Measurements from ENCODE around the gene BCAT1.
"Not testable (repeated sequence)": the region's sequence is repeated elsewhere in the genome, so short reads cannot be mapped to it uniquely, and the experiment has no call there.

BCAT1 gene

DNA sequence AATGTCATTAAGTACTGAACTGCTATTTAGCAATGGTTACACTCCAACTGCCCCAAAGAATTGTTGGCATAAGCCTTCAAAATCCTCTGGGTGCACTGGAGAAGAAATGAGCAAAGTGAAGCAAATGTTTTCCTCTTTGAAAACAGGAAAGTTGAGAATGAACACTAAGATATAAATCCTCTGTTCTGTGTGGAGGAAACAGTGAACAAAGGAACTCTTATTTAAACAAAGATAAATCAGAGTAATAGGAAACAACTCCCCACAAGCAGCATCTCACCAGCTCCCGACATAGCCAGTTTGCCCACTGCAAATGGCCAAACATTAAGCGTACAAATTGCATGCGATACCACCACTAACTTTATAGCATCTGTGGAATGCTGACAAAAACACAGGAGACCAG lies 54.0 kb downstream of the BCAT1 start:
- Histone ChIP-seq H3K27ac (ENCODE audit: low read length) (no peak overlapping the region), H3K4me1 (ENCODE audit: control insufficient read depth, low read depth, low read length) (no peaks in the 10 kb centered on the region), H3K36me3 (ENCODE audit: control insufficient read depth, low read depth, low read length) (peaks cover 27% of the 10 kb centered on the region), H3K9me3 (ENCODE audit: control insufficient read depth, low read depth, low read length) (no peaks in the 10 kb centered on the region), H3K27me3 (ENCODE audit: control insufficient read depth, insufficient read depth, low read length) (no peaks in the 10 kb centered on the region), H3K9ac (ENCODE audit: low read length) (no peak overlapping the region), H3K4me3 (ENCODE audit: low read length) (no peak overlapping the region)

GRCh38 chr12:24890048-24890803 lies 58.7 kb downstream of the BCAT1 start:
- H3K27me3 ChIP-seq (ENCODE audit: control insufficient read depth, insufficient read depth, low read length) = no peaks in the 10 kb centered on the region
- no peaks in the 10 kb centered on the region for H3K9me3 ChIP-seq (ENCODE audit: control insufficient read depth, low read depth, low read length)
- no peak overlapping the region for H3K9ac ChIP-seq (ENCODE audit: low read length)
- peaks cover 16% of the 10 kb centered on the region for H3K36me3 ChIP-seq (ENCODE audit: control insufficient read depth, low read depth, low read length)
- H3K4me1 ChIP-seq (ENCODE audit: control insufficient read depth, low read depth, low read length) = no peaks in the 10 kb centered on the region
- H3K27ac ChIP-seq (ENCODE audit: low read length) = no peak overlapping the region
- no peak overlapping the region for H3K4me3 ChIP-seq (ENCODE audit: low read length)

DNA sequence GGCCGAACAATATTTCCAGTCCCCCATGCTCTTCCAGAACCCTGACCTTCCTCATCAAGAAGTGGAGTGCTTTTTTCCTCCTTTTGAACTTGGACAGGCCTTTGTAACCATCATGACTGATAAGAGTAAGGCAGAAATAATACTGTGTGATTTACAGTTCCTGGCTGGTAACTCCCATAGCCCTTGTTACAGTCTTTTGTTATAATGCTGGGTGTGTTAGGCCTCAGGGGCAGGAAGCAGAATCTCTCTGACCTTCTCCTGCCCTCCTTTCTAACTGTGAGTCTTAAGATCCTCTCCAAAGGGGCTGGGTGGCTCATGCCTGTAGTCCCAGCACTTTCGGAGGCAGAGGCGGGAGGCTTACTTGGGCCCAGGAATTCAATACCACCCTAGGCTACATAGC lies 59.5 kb downstream of the BCAT1 start:
- H3K9me3 ChIP-seq (ENCODE audit: control insufficient read depth, low read depth, low read length) = no peaks in the 10 kb centered on the region
- H3K36me3 ChIP-seq (ENCODE audit: control insufficient read depth, low read depth, low read length) = peaks cover 16% of the 10 kb centered on the region
- no peaks in the 10 kb centered on the region for H3K27me3 ChIP-seq (ENCODE audit: control insufficient read depth, insufficient read depth, low read length)
- no peak overlapping the region for H3K9ac ChIP-seq (ENCODE audit: low read length)
- H3K4me3 ChIP-seq (ENCODE audit: low read length) = no peak overlapping the region
- no peak overlapping the region for H3K27ac ChIP-seq (ENCODE audit: low read length)
- H3K4me1 ChIP-seq (ENCODE audit: control insufficient read depth, low read depth, low read length) = no peaks in the 10 kb centered on the region

DNA sequence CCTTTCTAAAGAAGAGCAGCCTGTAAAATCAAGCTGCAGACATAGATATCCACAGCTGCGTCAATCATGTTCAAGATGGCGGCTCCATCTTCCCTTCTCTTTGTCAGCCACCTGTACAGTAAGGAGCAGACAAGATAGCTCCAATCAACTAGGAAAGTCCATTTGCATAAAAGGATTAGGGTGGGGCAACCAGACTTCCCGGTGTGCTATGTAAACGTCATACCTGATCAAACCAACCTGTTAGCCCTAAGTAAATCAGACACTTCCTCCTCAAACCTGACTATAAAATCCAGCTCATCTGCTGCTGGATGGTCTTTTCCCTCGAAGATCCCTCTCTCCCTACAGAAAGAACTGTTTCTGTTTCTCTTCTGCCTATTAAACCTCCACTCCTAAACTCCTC lies 60.1 kb downstream of the BCAT1 start:
- H3K36me3 ChIP-seq (ENCODE audit: control insufficient read depth, low read depth, low read length) = peaks cover 11% of the 10 kb centered on the region
- no peak overlapping the region for H3K4me3 ChIP-seq (ENCODE audit: low read length)
- no peak overlapping the region for H3K27ac ChIP-seq (ENCODE audit: low read length)
- H3K9me3 ChIP-seq (ENCODE audit: control insufficient read depth, low read depth, low read length) = no peaks in the 10 kb centered on the region
- H3K9ac ChIP-seq (ENCODE audit: low read length) = no peak overlapping the region
- H3K4me1 ChIP-seq (ENCODE audit: control insufficient read depth, low read depth, low read length) = no peaks in the 10 kb centered on the region
- no peaks in the 10 kb centered on the region for H3K27me3 ChIP-seq (ENCODE audit: control insufficient read depth, insufficient read depth, low read length)

- H3K9me3 ChIP-seq (ENCODE audit: control insufficient read depth, low read depth, low read length) = no peaks in the 10 kb centered on the region
- H3K36me3 ChIP-seq (ENCODE audit: control insufficient read depth, low read depth, low read length) = peaks cover 13% of the 10 kb centered on the region
- H3K4me3 ChIP-seq (ENCODE audit: low read length) = no peak overlapping the region
- no peak overlapping the region for H3K9ac ChIP-seq (ENCODE audit: low read length)
- H3K4me1 ChIP-seq (ENCODE audit: control insufficient read depth, low read depth, low read length) = no peaks in the 10 kb centered on the region
- no peaks in the 10 kb centered on the region for H3K27me3 ChIP-seq (ENCODE audit: control insufficient read depth, insufficient read depth, low read length)
- H3K27ac ChIP-seq (ENCODE audit: low read length) = no peak overlapping the region
These were observed 64.0 kb downstream of the BCAT1 start for GRCh38 chr12:24884911-24885310.

GRCh38 chr12:24881724-24882371 lies 67.1 kb downstream of the BCAT1 start:
- no peak overlapping the region for H3K27ac ChIP-seq (ENCODE audit: low read length)
- H3K4me3 ChIP-seq (ENCODE audit: low read length) = no peak overlapping the region
- H3K9me3 ChIP-seq (ENCODE audit: control insufficient read depth, low read depth, low read length) = no peaks in the 10 kb centered on the region
- no peaks in the 10 kb centered on the region for H3K27me3 ChIP-seq (ENCODE audit: control insufficient read depth, insufficient read depth, low read length)
- H3K4me1 ChIP-seq (ENCODE audit: control insufficient read depth, low read depth, low read length) = no peaks in the 10 kb centered on the region
- peaks cover 37% of the 10 kb centered on the region for H3K36me3 ChIP-seq (ENCODE audit: control insufficient read depth, low read depth, low read length)
- H3K9ac ChIP-seq (ENCODE audit: low read length) = no peak overlapping the region

- H3K36me3 ChIP-seq (ENCODE audit: control insufficient read depth, low read depth, low read length) = peaks cover 39% of the 10 kb centered on the region
- H3K27ac ChIP-seq (ENCODE audit: low read length) = no peak overlapping the region
- H3K4me3 ChIP-seq (ENCODE audit: low read length) = no peak overlapping the region
- no peaks in the 10 kb centered on the region for H3K9me3 ChIP-seq (ENCODE audit: control insufficient read depth, low read depth, low read length)
- H3K9ac ChIP-seq (ENCODE audit: low read length) = no peak overlapping the region
- no peaks in the 10 kb centered on the region for H3K27me3 ChIP-seq (ENCODE audit: control insufficient read depth, insufficient read depth, low read length)
- no peaks in the 10 kb centered on the region for H3K4me1 ChIP-seq (ENCODE audit: control insufficient read depth, low read depth, low read length)
These were observed 67.7 kb downstream of the BCAT1 start for GRCh38 chr12:24881227-24881626.

- no peaks in the 10 kb centered on the region for H3K4me1 ChIP-seq (ENCODE audit: control insufficient read depth, low read depth, low read length)
- no peak overlapping the region for H3K9ac ChIP-seq (ENCODE audit: low read length)
- no peak overlapping the region for H3K27ac ChIP-seq (ENCODE audit: low read length)
- H3K36me3 ChIP-seq (ENCODE audit: control insufficient read depth, low read depth, low read length) = peaks cover 39% of the 10 kb centered on the region
- H3K4me3 ChIP-seq (ENCODE audit: low read length) = no peak overlapping the region
- H3K9me3 ChIP-seq (ENCODE audit: control insufficient read depth, low read depth, low read length) = no peaks in the 10 kb centered on the region
- H3K27me3 ChIP-seq (ENCODE audit: control insufficient read depth, insufficient read depth, low read length) = no peaks in the 10 kb centered on the region
These were observed 68.2 kb downstream of the BCAT1 start for GRCh38 chr12:24880732-24881131.

- H3K27ac ChIP-seq (ENCODE audit: low read length) = no peak overlapping the region
These were observed 69.3 kb downstream of the BCAT1 start for GRCh38 chr12:24879644-24880043.

DNA sequence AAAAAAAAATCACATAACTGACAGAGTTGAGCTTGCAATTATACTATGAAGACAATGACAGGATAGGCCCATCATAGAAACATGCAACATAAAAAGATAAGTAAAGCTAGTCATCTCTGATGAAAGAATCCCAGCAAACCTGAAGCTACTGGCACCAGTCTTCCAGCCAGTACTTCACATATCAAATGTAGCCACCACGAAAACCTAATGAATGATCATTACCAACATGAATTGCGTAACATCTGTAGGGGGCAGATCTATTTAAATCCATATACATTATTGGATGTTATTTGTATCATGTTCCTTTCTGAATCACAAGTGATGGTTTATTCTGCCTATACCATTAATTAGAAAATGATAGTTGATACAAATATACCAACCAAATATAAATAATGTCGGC lies 73.9 kb downstream of the BCAT1 start:
- no peaks in the 10 kb centered on the region for H3K9me3 ChIP-seq (ENCODE audit: control insufficient read depth, low read depth, low read length)
- H3K4me1 ChIP-seq (ENCODE audit: control insufficient read depth, low read depth, low read length) = no peaks in the 10 kb centered on the region
- H3K27ac ChIP-seq (ENCODE audit: low read length) = no peak overlapping the region
- H3K27me3 ChIP-seq (ENCODE audit: control insufficient read depth, insufficient read depth, low read length) = no peaks in the 10 kb centered on the region
- H3K9ac ChIP-seq (ENCODE audit: low read length) = no peak overlapping the region
- no peak overlapping the region for H3K4me3 ChIP-seq (ENCODE audit: low read length)
- peaks cover 63% of the 10 kb centered on the region for H3K36me3 ChIP-seq (ENCODE audit: control insufficient read depth, low read depth, low read length)

More at GRCh38 chr12:24879644-24880043, 69.3 kb downstream of the BCAT1 start:
- no peaks in the 10 kb centered on the region for H3K9me3 ChIP-seq (ENCODE audit: control insufficient read depth, low read depth, low read length)
- no peaks in the 10 kb centered on the region for H3K27me3 ChIP-seq (ENCODE audit: control insufficient read depth, insufficient read depth, low read length)
- H3K9ac ChIP-seq (ENCODE audit: low read length) = no peak overlapping the region
- peaks cover 49% of the 10 kb centered on the region for H3K36me3 ChIP-seq (ENCODE audit: control insufficient read depth, low read depth, low read length)
- no peaks in the 10 kb centered on the region for H3K4me1 ChIP-seq (ENCODE audit: control insufficient read depth, low read depth, low read length)
- no peak overlapping the region for H3K4me3 ChIP-seq (ENCODE audit: low read length)

DNA sequence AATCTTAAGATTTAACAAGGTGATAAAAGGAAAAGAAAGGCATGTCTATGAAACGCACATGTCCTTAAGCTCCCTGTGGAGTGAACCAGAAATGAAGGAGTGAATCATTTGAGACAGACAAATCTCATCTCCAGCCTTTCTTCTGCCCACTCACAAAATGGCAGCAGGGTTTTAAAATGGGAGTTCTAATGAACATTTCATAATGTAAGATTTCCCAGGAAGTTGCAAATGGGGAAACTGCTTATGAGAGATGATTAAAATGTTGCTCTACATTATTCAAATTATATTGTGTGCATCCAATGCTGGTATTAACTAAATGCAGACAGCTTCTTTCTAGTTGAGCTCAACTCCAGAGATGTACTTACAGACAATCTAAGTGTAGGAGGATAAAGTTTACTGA lies 76.7 kb downstream of the BCAT1 start:
- Histone ChIP-seq H3K9me3 (ENCODE audit: control insufficient read depth, low read depth, low read length) (no peaks in the 10 kb centered on the region), H3K27ac (ENCODE audit: low read length) (no peak overlapping the region), H3K4me3 (ENCODE audit: low read length) (no peak overlapping the region), H3K9ac (ENCODE audit: low read length) (no peak overlapping the region), H3K27me3 (ENCODE audit: control insufficient read depth, insufficient read depth, low read length) (no peaks in the 10 kb centered on the region), H3K4me1 (ENCODE audit: control insufficient read depth, low read depth, low read length) (no peaks in the 10 kb centered on the region), H3K36me3 (ENCODE audit: control insufficient read depth, low read depth, low read length) (peaks cover 48% of the 10 kb centered on the region)

DNA sequence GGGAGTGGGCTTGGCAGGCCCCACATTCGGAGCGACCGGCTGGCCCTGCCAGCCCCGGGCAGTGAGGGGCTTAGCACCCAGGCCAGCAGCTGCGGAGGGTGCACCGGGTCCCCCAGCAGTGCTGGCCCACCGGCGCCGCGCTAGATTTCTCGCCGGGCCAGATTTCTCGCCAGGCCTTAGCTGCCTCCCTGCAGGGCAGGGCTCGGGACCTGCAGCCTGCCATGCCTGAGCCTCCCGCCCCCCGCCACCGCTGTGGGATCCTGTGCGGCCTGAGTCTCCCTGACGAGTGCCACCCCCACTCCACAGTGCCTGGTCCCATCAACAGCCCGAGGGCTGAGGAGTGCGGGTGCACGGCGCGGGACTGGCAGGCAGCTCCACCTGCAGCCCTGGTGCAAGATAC lies 82.8 kb downstream of the BCAT1 start:
- not testable (repeated sequence) for H3K9ac ChIP-seq (ENCODE audit: low read length); H3K27me3 ChIP-seq (ENCODE audit: control insufficient read depth, insufficient read depth, low read length); H3K27ac ChIP-seq (ENCODE audit: low read length); H3K4me3 ChIP-seq (ENCODE audit: low read length); H3K4me1 ChIP-seq (ENCODE audit: control insufficient read depth, low read depth, low read length); H3K9me3 ChIP-seq (ENCODE audit: control insufficient read depth, low read depth, low read length)
- peaks cover 32% of the 10 kb centered on the region for H3K36me3 ChIP-seq (ENCODE audit: control insufficient read depth, low read depth, low read length)
